Testis (tissue), 2 donors: ENCODE measurements around the gene GLOD5.

ENCODE experiments used
- POLR2A ChIP-seq: fragments of 450-650 bp; IDR thresholded peaks from one replicate; pipeline ENCODE4 v1.6.1; 2017; ENCODE audit warnings: antibody characterized with exemption, mild to moderate bottlenecking, moderate library complexity
- TF ChIP-seq, protein P1 (sequence below), 3 experiments: fragments of 450-650 bp in 2 of 3; fragments of 200-600 bp in 1 of 3; sonication (generic) in 1 of 3; IDR thresholded peaks; one replicate each; pipeline ENCODE4 v1.5.1; 2016 to 2019; ENCODE audit warnings: antibody characterized with exemption in 3 of 3, mild to moderate bottlenecking in 2 of 3, moderate library complexity in 1 of 3

GRCh38 chrX:48816014-48816810 lies 54.7 kb downstream of the GLOD5 start:
- TF ChIP-seq POLR2A = no peak
- TF ChIP-seq, protein P1, sequence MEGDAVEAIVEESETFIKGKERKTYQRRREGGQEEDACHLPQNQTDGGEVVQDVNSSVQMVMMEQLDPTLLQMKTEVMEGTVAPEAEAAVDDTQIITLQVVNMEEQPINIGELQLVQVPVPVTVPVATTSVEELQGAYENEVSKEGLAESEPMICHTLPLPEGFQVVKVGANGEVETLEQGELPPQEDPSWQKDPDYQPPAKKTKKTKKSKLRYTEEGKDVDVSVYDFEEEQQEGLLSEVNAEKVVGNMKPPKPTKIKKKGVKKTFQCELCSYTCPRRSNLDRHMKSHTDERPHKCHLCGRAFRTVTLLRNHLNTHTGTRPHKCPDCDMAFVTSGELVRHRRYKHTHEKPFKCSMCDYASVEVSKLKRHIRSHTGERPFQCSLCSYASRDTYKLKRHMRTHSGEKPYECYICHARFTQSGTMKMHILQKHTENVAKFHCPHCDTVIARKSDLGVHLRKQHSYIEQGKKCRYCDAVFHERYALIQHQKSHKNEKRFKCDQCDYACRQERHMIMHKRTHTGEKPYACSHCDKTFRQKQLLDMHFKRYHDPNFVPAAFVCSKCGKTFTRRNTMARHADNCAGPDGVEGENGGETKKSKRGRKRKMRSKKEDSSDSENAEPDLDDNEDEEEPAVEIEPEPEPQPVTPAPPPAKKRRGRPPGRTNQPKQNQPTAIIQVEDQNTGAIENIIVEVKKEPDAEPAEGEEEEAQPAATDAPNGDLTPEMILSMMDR (IDR thresholded peaks at IDR 0.05) = no peak
